Activated CD8-positive, alpha-beta memory T cell treated with anti-CD3 and anti-CD28 coated beads for 48 hours (primary cell): Measurements from ENCODE around the gene AOX1.
A peak's percentile ranks its signal among the peaks of the same experiment; 100 is the strongest.
"Not testable (repeated sequence)": the region's sequence is repeated elsewhere in the genome, so short reads cannot be mapped to it uniquely, and the experiment has no call there.

ENCODE experiments used
- DNase-seq, 3 experiments: peaks; one replicate each; pipeline ENCODE4 v3.0.0-alpha.2; 2020; ENCODE audit warnings: low read depth in 2 of 3, low spot score in 2 of 3

The AOX1 gene

DNA sequence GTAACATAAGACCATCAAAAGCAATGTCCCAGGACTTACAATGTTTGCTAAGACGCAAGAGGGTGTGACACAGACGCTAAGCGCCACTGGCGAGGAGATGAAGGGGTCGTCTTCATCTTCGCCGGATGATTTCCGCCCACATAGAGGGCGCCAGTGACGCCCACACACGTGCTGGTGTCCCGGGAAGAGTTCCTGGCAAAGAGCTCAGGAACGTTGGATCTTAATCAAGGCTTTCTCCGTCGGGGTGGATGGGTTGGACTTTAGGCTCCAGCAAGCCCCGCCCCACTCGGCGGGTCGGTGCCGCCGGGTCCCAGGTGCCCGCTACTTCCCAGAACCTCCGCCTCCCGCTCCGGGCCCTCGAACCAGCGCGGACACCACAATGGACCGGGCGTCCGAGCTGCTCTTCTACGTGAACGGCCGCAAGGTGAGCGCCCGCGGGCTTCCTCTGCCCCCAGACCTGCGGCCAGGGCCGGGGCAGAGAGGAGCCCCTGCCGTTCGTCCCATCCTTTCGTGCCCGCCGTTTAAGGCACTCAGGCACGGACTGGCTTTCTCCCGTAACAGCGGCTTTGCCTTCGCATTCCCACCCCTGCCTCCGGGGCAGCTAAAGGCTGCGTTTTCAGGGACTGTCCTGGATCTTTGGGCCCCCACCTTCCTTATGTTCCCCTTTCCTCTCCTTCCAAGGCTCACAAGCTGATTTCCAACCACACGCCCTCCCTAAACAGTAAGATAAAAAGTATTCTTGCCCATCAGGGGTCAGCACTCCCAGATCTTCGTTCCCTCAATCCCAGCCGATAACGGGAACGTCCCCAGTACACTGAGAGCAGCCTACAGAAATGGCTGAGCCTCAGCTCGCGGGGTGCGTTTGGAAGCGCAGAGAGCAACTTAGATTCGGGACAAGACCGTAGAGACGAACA lies at the start of gene AOX1:
Gene AOX1 (plus strand): TSS at position 285 of the 914 bp plus-strand sequence. CDS start 95 bp downstream, at position 380.
- DNase-seq: peak in 1 of 3 experiments; percentile 12

DNA sequence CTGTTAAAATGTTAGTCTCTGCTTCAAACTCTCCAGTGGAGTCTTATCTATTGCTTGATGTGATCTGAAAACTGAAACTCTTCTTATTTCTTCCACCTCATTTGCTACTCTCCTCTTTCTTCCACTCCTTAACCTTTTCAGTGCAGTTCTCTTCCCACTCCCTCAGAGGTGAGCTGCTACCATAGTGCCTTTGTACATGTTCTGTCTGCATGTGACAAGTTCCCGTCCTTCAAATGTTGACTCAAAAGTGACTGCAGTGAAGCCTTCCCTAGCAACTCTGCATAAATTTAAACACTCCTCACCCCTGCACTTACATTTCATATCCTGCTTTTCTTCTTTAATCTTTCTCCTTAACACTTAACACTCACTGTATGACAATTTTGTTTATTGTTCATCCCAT lies 47.7 kb upstream of the AOX1 start:
- DNase-seq: no peak

DNA sequence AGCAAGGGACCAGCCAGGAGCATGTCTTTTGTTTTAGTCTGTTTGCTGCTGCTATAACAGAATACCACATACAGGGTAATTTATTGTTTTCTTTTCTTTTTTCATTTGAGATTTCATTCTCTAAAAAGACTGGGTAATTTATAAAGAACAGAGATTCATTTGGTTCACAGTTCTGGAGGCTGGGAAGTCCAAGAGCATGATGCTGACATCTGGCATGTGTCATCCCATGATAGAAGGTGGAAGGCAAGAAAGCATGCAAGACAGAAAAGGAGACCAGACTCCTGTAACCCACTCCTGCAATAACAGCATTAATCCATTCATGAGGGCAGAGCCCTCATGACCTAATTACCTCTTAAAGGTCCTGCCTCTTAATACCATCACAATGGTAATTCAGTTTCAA lies 45.0 kb upstream of the AOX1 start:
- DNase-seq: no peak

DNA sequence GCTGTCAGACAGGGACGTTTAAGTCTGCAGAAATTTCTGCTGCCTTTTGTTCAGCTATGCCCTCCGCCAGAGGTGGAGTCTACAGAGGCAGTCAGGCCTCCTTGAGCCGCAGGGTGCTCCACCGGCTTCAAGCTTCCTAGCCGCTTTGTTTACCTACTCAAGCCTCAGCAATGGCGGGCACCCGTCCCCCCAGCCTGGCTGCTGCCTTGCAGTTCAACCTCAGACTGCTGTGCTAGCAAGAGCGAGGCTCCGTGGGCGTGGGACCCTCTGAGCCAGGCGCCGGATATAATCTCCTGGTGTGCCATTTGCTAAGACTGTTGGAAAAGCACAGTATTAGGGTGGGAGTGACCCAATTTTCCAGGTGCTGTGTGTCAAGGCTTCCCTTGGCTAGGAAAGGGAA lies 19.2 kb upstream of the AOX1 start:
- DNase-seq: not testable (repeated sequence)

DNA sequence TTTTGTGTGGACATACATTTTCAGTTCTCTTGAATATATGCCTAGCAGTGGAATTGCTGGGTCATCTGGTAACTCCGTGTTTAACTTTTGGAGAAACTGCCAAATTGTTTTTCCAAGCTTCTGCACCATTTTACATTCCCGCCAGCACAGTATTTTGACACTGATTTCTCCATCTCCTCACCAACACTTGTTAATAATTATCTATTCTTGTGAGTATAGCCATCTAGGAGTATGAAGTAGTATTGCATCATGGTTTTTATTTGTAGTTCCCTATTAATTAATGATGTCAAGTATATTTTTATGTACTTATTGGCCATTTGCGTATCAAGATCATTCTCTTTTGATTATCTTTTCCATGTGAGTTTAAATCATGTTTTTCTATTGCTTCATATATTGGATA lies 17.9 kb upstream of the AOX1 start:
- no peak for DNase-seq

DNA sequence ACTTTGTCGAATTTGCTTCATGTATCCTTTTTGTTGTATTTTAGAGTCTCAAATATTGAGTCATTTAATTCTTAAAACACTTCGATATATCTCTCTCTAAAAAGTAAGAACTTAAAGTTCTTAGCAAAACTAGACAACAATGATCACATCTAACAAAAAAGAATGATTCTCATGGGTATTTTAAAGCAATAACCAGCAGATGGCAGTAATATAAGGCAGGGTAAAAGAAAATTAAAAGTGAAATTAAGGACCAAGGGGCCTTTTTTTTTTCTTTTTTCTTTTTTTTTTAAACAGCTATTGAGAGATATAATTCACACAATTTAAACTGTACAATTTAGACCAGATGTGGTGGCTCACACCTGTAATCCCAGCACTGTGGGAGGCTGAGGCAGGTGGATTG lies 9.9 kb upstream of the AOX1 start:
- no peak for DNase-seq

DNA sequence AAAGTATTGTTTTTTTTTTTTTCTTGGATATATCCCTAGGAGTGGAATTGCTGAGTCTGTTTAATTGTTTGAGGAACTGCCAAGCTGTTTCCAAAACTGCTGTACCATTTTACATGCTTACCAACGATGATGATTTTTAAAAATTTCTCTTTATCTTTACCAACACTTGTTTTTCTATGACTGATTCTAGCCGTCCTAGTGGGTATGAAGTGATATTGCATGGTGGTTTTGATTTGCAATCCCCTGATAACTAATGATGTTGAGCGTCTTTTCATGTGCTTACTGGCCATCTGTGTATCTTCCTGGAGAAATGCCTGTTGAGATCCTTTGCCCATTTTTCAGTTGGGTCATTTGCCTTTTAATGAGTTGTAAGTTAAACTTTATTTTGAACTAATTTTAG lies 8.8 kb upstream of the AOX1 start:
- no peak for DNase-seq

DNA sequence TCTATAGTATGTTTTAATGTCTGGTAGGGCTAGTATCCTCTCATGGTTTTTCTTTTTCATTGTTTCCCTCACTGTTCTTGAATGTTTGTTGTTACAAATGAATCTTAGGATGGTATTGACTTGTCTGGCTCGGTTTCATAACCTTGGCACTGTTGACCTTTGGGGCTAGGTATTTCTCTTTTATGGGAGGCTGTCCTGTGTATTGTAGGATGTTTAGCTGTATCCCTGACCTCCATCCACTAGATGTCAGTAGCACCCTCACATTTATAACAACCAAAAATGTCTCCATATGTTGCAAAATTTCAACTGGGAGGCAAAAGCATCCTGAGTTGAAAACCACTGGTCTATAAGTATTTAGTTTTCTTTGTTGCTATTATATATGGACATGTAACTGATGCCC lies 7.0 kb upstream of the AOX1 start:
- no peak for DNase-seq

DNA sequence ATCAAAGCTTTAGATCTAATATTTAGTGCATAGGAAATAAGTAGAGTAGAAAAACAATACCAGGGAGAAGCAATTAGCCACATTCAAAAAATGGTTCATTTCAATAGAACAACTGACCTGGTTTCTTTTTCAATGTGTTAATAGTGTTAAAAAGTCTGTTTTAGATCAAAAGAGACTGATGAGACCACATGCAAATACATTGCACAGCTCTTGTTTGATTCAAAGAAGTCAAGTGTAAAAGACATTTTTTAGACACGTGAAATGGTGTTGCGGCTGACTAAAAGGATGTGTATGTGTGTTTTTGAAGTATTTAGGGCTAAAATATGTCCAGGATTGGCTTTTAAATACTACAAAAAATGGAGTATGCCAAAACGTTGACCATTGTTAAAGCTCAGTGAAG lies 1.2 kb upstream of the AOX1 start:
- DNase-seq: no peak

DNA sequence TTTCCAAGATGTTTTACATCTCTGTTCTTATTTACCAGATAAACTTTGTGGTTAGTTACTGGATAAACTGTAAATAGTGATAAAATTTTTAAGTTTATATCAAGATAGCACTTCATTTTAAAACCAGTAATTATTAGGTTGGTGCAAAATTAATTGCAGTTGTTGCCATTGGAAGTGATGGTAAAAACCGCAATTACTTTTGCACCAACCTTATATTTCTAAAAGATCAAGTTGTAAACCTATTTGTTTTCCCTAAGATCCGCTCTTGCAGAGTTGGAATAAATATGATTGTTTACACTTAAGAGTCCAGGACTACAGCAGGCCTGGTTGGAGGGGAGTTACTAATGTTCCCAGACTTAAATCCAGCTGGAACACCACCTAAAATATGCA lies 479 bp upstream of the AOX1 start:
- DNase-seq: no peak

DNA sequence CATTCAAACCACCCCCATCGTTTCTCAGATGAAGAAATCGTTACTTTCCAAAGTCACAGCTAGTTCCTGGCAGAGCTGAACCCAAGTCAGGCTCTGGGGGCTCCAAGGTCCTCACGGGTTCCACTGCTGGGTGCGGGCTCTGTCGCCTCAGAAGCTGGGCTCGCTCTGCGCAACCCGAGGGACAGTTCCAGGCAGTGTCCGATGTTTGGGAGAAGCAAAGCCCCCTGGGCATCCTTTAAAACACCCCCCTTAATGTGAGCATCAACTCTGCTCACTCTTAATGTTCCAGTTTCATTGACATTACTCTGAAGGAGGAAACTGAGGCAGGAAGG lies 796 bp downstream of the AOX1 start:
- no peak for DNase-seq

DNA sequence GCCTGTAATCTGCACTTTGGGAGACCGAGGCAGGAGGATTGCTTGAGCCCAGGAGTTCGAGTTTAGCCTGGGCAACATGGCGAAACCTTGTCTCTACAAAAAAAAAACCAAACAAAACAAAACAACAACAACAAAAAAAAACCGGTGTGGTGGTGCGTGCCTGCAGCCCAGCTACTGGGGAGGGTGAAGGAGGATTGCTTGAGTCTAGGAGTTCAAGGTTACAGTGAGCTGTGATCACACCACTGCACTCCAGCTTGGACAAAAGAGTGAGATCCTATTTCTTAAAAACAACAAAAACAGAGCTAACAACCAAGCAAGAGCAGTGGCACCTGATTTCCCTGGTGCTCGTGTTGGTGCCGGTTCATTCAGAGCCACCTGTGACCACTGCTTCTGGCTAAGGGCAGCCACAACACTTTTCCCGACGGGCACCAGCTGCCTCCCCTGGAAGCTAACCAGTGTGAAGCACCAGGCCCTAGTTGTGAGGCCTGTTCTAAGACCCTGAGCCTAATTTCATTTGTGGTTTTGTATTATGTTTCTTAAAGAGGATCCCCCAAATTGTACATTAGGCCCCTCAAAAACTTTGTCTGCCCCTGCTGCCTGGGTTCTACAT lies 1.3 kb downstream of the AOX1 start:
- no peak for DNase-seq

DNA sequence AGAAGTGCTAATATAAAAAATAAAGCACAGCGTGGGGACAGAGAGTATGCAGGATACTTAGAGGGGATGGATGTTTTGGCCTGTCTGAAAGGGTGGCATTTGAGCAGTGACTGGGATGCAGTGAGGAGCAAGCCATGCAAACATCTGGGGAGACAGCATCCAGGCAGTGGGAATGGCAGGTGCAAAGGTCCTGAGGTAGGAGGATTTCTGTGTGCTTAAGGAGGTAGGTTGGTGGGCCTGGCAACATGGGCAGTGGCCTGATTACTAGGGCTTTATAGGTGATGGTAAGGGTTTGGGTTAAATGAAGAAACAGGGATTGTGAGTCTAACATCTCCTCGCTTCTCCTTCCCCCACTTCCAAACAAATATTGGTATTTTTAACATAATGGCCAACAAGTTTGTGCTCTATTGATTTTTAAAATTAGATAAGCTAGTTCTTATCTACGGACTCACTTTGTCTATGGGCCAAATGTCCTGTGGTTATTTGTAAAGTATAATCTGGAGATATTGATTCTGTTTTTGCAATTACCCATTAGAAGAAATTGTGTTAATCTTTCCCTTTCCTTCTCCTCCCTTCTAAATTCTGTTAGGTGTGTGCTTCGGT lies 2.4 kb downstream of the AOX1 start:
- no peak for DNase-seq

DNA sequence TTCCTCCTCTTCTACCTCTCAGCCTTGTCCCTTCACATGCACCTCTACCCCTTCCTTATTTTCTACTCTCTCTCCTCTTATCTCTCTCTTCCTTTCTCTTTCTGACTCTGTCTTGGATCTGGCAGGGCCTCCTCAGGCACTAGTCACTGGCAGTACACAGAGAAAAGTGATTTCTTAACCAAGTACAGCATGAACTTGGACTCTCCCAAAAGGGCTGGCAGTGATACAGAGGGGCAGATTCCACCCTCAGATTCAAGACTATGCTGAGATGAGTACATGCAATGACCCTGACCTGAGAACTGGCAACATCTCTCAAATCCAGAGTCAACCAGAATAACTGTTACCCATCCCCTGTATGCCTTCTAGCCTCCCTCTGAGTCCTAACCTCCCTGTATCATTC lies 4.3 kb downstream of the AOX1 start:
- DNase-seq: no peak

DNA sequence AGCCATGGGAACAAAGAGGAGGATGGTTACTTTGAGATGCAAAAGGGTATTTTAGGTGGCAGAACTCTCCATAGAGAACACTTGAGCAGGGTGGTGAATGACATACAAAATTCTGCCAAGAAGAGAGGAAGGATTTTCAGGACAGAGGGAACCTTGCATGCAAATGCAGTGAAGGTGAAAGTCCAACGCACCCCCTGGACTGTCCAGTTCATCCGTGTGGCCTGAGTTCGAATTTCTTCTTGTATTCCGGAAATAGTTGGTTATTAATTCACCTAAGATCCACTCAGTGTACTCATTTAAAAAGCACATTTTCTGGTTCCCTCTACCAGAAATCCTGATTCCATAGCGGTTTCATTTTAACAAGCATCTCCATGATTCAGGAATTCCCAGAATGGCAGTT lies 5.5 kb downstream of the AOX1 start:
- no peak for DNase-seq

DNA sequence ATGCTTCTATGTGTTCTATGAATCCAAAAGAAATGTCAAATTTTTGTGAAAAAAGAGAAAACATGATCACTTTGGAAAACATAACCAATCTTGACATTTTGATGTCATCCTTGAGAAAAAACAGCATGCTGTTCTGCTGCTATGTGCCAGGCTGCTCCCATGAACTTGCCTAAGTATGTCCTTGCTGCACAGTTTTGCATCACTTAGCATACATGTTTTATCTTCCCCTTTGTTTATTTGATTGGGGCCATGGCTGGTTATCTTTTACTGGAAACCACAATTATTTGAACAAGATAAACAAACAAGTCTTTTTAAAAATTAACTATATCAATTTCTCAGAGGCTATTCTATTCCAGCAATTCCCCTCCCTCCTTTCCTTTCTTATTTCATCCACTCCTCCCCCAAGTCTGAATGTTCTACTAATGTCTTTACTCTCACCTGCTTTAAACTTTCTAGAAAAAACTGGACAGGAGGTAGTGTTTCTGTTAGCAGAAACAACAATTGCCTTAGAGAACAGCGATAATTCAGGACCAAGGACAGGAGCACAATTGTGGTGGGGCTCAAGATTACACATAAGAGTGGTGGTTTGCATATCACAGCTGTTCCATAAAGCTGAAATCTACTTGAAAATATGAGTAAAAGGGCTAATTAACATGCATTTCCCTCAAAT lies 6.7 kb downstream of the AOX1 start:
- no peak for DNase-seq

DNA sequence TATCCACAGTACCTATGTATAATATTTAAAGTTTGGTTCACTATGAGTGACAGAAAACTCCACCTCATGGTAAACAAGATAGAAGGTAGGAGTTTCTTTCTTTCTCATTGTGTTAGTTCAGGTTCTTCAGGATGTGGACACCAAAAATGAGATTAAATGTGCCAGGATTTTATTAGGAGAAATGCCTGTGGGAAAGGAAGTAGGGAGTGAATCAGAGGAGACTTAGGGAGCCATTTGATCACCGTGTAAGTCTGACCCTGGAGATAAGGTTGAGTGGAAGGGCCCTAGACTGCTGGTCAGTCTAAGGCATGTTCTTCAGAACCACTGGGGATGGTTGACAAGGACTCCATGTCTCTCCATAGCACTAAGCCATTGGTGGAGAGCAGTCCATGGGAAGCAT lies 8.1 kb downstream of the AOX1 start:
- no peak for DNase-seq

DNA sequence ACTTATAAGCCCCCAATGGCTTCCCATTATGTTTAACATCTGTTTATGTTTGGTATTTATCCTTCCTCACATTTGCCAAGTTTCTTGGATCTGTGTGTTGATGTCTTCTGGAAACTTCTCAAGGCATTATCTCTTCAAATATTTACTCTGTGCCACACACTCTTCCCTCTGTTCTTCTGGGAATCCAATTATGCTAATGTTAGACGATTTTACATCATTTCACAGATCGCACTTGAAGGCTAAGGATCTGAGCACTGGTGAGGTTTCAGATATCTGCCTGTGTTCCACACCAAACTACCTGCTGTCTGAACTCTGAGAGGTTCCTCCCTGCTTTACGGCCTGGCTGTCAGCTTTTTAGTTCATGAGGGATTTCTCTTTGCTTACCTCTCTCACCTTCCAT lies 10.1 kb downstream of the AOX1 start:
- no peak for DNase-seq

DNA sequence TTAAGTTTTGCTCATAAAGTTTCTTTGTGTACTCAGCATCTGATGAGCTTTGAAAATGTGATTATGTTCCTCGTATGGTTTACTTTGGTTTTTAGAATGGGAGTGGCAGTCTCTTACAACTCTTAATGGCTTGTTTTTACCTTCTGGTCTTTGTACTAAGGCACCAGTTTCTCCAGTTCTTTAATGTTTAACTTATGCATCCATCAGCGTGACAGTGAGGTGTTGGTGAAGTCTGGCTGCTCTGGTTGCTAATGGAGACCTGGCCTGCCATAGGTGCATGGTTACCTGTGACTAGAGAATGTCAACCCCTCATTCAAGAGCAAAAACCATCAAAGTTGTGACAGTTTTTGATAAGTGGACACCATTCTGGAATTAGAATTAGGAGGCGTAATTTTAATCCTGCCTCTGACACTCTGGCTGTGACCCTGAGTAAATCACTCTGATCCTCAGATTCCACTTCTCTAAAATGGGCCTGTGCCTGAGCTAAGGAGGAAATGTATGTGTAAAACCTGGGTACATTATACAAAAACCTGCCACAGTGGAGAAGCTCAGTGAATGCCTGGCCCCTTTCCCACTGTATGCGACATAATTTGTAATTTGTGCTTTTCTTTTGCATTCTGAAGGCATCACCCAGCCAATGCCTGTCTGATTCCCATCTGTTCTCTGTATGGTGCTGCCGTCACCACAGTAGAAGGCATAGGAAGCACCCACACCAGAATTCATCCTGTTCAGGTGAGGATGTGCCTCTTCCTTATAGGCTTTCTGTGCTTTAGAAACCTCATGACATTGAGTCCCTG lies 11.2 kb downstream of the AOX1 start:
- DNase-seq: no peak

DNA sequence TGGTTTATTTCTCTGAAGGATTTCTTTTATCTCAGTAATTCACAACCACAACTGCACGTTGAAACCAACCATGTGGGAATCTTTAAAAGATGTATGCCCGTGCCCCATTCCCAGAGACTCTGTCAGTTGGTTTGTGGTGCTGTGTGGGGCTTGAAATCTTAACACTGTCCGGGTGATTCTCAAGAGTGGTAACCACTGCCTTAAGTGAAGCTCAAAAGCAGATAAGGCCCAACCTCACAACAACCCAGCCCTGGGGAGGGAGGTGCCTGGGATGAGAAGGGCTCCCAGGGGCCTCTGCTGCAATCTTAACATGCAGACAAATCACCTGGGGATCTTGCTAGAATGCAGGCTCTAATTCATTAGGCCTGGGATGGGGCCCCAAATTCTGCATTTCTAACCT lies 13.4 kb downstream of the AOX1 start:
- DNase-seq: no peak

DNA sequence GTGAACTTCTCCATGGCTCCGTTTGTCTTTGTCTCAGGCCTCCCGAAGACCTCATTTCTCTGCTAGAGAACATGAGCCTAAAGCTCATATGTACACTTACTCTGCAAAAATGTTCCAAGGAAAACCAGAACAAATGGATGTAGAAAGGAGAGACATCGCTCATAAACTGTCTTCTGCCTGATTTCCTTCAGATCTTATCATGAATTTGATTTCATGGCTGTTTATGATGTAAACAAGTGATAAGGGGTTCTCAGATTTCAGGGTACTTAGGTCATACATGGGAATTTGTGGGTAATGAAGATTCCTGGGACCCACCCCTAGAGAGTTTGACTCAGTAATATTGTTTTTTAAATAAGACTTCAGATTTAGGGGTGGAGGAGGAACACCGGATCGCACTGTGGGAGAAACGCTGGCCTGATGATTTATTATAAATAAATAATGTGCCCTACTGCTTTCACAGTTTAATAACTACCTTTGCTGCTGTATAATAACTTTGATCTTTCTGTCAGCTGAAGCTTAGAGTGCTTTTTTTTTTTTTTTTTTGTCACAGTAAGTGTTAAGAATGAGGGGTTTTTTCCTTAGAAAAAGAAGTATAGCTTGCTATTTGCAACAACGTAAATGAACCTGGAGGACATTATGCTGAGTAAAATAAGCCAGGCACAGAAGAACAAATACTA lies 14.9 kb downstream of the AOX1 start:
- no peak for DNase-seq
